HG03139 (cell line): ENCODE results near the gene SSX1.
"Not testable (repeated sequence)": the region's sequence is repeated elsewhere in the genome, so short reads cannot be mapped to it uniquely, and the experiment has no call there.

ENCODE experiments used
- ATAC-seq: cut with Tn5 transposase; IDR thresholded peaks from one replicate; pipeline ENCODE4 v1.9.1; 2021; ENCODE audit not compliant: unreplicated experiment

SSX1 gene, protein sequence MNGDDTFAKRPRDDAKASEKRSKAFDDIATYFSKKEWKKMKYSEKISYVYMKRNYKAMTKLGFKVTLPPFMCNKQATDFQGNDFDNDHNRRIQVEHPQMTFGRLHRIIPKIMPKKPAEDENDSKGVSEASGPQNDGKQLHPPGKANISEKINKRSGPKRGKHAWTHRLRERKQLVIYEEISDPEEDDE

DNA sequence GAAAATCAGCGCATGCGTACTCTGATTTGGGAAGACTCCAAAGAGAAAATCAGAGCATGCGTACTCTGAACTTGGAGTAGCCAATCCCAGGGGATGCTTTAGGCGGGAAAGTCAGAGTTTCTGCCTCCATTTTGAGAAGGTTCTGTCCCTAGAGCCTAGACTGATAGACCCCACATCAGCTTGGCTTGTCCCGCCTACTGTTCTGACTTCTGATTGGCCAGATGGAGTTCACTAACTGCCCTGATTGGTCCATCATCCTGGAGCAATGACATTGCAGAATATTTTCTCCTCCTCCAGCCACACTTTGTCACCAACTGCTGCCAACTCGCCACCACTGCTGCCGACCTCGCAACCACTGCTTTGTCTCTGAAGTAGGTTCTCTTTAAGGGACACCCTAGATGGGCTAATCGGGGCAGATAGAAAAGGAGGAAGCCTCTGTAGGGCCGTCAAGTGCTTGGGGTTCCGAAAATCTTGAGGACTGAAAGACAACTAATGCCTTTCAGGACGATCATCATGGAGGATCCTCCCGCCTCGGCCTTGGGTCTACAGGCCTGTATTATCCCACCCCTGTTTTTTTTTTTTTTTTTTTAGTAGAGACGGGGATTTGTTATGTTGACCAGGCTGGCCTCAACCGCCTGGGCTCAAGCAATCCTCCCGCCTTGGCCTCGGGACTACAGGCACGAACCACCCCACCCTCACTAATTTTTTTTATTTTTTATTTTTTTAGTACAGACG is at the start of gene SSX1:
Gene SSX1, plus strand, starts transcription at position 331 of the 735 bp plus-strand sequence. CDS start 1,850 bp downstream, outside the sequence.
- not testable (repeated sequence) for ATAC-seq

DNA sequence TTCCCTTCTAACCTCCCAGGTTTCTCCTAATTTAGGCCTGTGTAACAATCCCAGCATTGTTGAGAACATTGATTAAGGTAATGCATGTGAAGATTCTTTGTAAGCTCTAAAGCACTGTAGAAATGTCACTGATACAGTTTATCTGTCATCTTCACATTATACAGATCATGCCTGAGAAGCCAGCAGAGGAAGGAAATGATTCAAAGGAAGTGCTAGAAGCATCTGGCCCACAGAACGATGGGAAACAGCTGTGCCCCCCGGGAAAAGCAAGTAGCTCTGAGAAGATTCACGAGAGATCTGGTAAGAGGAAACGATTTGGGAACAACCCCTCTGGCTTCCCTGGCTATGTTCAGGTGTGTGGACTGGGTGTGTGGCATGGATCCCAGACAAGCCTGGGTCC is 40.9 kb upstream of the SSX1 start:
- not testable (repeated sequence) for ATAC-seq

DNA sequence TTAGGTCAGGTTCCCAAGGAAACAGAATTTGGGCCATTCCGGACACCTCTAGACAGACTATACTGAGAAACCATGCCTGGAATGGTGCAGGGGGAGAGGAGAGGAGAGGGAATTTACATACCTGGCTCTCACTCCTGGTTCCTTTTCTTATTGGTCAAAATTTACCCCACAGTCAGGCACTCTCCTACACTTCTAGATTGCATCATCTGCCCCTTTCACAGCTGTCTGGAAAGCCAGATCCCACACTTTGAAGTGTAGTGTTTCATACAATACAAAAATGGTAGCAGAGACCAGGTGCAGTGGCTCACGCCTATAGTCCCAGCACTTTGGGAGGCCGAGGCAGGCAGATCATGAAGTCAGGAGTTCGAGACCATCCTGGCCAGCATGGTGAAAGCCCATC is 31.0 kb upstream of the SSX1 start:
- ATAC-seq, result not testable (repeated sequence)

DNA sequence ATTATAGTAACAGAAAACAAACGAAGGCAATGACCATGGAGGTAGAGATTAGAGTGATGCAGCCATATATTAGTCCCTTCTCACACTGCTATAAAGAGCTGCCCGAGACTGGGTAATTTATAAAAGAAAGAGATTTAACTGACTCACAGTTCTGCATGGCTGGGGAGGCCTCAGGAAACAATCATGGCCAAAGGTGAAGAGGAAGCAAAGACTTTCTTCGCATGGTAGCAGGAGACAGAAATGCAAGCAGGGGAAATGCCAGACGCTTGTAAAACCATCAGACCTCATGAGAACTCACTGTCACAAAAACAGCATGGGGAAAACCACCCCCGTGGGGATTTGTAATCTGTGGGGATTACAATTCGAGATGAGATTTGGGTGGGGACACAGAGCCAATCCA is 2.2 kb upstream of the SSX1 start:
- ATAC-seq, result not testable (repeated sequence)

DNA sequence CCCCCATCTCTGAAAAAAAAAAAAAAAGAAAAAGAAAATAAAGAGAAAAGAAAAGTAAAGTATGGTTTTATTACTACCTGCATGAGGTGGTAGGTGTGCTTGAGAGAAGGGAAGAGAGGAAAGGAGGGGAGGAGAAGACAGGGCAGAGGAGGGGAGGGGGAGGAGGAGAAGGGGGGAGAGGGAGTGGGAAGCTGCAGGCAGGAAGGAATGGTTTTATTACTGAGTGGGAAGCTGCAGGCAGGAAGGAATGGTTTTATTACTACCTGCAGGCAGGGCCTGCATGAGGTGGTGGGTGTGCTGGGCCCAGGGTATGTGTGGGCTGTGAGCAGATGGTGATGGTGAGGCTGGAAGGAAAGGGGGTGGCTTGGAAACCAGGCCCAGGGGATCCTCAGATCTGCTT is 19.2 kb downstream of the SSX1 start:
- not testable (repeated sequence) for ATAC-seq

DNA sequence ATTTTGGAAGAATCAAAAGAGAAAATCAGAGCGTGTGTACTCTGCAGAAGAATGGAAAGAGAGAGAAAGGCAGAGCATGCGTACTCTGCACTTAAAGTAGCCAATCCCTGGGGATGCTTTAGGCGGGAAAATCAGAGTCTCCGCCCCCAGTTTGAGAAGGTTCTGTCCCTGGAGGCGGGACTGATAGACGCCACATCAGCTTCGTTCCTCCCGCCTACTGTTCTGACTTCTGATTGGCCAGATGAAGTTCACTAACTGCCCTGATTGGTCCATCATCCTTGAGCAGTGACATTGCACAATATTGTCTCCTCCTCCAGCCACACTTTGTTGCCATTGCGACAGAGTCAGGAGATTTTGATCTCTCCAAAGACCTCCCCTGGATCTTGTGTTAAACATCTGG is 23.8 kb downstream of the SSX1 start:
- no peak for ATAC-seq

DNA sequence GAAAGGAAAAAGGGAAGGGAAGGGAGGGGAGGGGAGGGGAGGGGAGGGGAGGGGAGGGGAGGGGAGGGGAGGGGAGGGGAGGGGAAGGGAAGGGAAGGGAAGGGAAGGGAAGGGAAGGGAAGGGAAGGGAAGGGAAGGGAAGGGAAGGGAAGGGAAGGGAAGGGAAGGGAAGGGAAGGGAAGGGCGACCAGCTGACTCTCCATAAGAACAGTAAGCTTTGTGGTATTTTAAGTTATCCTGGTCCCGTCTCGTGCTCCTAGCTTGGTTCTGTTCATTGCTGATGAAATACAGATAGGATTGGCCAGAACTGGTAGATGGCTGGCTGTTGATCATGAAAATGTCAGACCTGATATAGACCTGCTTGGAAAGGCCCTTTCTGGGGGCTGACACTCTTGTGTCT is 25.5 kb downstream of the SSX1 start:
- not testable (repeated sequence) for ATAC-seq

DNA sequence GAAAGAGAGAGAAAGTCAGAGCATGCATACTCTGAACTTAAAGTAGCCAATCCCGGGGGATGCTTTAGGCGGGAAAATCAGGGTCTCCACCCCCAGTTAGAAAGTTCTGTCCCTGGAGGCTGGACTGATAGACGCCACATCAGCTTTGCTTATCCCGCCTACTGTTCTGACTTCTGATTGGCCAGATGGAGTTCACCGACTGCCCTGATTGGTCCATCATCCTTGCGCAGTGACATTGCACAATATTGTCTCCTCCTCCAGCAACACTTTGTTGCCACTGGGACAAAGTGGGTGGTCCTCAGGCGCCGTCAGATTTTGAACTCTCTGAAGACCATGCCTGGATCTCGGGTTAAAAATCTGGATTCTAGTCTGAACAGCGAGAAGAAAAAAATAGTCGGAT is 51.0 kb downstream of the SSX1 start:
- ATAC-seq, result no peak

DNA sequence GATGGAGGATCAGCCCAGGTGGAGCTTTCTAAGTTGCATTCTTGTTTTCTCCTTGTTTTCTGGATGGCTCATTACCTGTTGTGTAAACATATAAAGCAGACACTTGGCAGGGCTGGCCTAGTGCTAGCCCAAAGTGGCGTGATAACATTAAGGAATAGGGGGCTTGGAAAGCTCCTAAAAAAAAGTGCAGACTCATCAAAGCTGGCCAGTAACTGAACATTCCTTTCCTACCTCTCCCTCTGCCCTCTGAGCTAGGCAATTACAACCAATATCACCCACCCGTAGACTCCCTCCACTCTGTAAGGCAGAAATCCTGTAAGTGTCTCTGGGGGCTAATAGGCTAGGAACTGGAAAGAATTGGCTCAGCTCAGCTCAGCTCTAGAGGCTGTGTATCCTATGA is 58.8 kb downstream of the SSX1 start:
- not testable (repeated sequence) for ATAC-seq
